Endothelial cell (in vitro differentiated cells): ENCODE results near the gene CCL23. TPM values are rescaled to one million over a fixed set of nuclear protein-coding genes. Genes with fewer than 3 reads are reported as not detected.
"Not testable (repeated sequence)": the region's sequence is repeated elsewhere in the genome, so short reads cannot be mapped to it uniquely, and the experiment has no call there.

Experiments
- DNase-seq: peaks from one replicate; pipeline ENCODE4 v3.0.0; 2021; ENCODE audit warnings: low spot score
- H3K27ac Mint-ChIP-seq: one replicate; pipeline ENCODE4 v1.8.0; 2021; ENCODE audit warnings: mixed read lengths, inconsistent platforms; ENCODE audit not compliant: unreplicated experiment
- H3K27me3 Mint-ChIP-seq: one replicate; pipeline ENCODE4 v1.8.0; 2021; ENCODE audit warnings: mild to moderate bottlenecking, moderate library complexity, mixed read lengths, inconsistent platforms; ENCODE audit not compliant: unreplicated experiment
- H3K36me3 Mint-ChIP-seq: one replicate; pipeline ENCODE4 v1.8.0; 2021; ENCODE audit warnings: mild to moderate bottlenecking, low read depth, mixed read lengths, inconsistent platforms; ENCODE audit not compliant: unreplicated experiment
- H3K4me1 Mint-ChIP-seq: one replicate; pipeline ENCODE4 v1.8.0; 2021; ENCODE audit warnings: mild to moderate bottlenecking, mixed read lengths, inconsistent platforms; ENCODE audit not compliant: unreplicated experiment
- H3K4me3 Mint-ChIP-seq: one replicate; pipeline ENCODE4 v1.8.0; 2021; ENCODE audit warnings: mild to moderate bottlenecking, mixed read lengths, inconsistent platforms; ENCODE audit not compliant: unreplicated experiment
- H3K9me3 Mint-ChIP-seq: one replicate; pipeline ENCODE4 v1.8.0; 2021; ENCODE audit warnings: mixed read lengths, inconsistent platforms; ENCODE audit not compliant: unreplicated experiment
- total RNA-seq: library from RNA; stranded (reverse); fragmentation: NEBNext Ultra II Directional; extraction: Animal tissue kit (Norgen Biotek cat#: 25700); gene quantifications from one replicate; pipeline ENCODE4 v1.2.1, GENCODE V29; 2021; ENCODE audit not compliant: unreplicated experiment
- TF ChIP-seq, protein P1 (sequence below): fragments of 200-600 bp; sonication (generic); IDR thresholded peaks from one replicate; pipeline ENCODE4 v1.5.0; 2021; ENCODE audit warnings: antibody characterized with exemption; ENCODE audit not compliant: unreplicated experiment

Gene CCL23
- total RNA-seq, 1 donor from 2014 or later, result not detected

DNA sequence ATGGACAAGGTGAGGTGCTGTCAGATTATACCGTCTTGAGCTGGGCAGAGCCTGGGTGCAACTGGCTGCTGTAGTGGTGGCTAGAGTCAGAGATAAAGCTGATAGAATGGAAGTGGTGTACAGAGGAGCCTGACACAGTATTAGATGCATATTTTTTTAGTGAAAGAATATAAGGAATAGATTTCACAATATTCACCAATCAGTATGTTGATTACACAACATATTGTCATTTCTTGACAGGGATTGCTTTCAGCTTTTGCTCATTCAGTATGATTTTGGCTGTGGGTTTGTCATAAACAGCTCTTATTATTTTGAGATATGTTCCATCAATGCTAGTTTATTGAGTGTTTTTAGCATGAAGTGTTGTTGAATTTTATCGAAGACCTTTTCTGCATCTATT lies 1.7 kb upstream of the CCL23 start:
- Mint-ChIP-seq H3K27ac (no peak overlapping the region), H3K9me3 (no peaks in the 10 kb centered on the region), H3K36me3 (no peaks in the 10 kb centered on the region), H3K4me1 (peaks cover 11% of the 10 kb centered on the region), H3K4me3 (no peak overlapping the region), H3K27me3 (no peaks in the 10 kb centered on the region)
- TF ChIP-seq, protein P1, sequence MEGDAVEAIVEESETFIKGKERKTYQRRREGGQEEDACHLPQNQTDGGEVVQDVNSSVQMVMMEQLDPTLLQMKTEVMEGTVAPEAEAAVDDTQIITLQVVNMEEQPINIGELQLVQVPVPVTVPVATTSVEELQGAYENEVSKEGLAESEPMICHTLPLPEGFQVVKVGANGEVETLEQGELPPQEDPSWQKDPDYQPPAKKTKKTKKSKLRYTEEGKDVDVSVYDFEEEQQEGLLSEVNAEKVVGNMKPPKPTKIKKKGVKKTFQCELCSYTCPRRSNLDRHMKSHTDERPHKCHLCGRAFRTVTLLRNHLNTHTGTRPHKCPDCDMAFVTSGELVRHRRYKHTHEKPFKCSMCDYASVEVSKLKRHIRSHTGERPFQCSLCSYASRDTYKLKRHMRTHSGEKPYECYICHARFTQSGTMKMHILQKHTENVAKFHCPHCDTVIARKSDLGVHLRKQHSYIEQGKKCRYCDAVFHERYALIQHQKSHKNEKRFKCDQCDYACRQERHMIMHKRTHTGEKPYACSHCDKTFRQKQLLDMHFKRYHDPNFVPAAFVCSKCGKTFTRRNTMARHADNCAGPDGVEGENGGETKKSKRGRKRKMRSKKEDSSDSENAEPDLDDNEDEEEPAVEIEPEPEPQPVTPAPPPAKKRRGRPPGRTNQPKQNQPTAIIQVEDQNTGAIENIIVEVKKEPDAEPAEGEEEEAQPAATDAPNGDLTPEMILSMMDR, result no peak
- no peak for DNase-seq

DNA sequence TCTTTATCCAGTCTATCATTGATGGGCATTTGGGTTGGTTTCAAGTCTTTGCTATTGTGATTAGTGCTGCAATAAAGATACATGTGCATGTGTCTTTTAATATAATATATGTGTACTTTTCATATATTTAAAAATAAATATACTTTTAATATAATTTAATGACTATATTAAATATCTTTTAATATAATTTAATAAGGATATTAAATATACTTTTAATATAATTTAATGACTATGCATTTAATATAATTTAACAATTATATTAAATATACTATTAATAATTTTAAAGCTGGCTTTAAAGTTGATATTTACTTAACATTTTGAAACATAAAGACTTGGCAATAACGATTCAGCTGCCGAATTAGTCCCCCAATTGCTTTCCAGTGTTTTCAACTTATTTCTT lies 1.2 kb downstream of the CCL23 start:
- TF ChIP-seq, protein P1, result no peak
- H3K9me3 Mint-ChIP-seq, result peaks cover 6% of the 10 kb centered on the region
- peaks cover 14% of the 10 kb centered on the region for H3K36me3 Mint-ChIP-seq
- H3K27ac Mint-ChIP-seq, result no peak overlapping the region
- no peak for DNase-seq
- no peak overlapping the region for H3K4me3 Mint-ChIP-seq
- H3K27me3 Mint-ChIP-seq, result no peaks in the 10 kb centered on the region
- H3K4me1 Mint-ChIP-seq, result peaks cover 14% of the 10 kb centered on the region

DNA sequence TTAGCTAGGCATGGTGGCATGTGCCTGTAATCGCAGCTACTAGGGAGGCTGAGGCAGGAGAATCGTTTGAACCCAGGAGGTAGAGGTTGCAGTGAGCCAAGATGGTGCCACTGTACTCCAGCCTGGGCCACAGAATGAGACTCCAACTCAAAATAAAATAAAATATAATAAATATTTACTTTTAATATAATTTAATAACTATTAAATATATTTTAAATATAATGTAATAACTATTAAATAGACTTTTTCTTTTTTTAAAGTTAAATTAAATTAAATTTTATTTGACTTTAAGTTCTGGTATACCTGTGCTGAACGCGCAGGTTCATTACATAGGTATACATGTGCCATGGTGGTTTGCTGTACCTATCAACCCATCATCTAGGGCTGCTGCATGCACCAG lies 1.9 kb downstream of the CCL23 start:
- H3K9me3 Mint-ChIP-seq, H3K27me3 Mint-ChIP-seq, DNase-seq, H3K4me3 Mint-ChIP-seq, H3K27ac Mint-ChIP-seq: not testable (repeated sequence)
- Mint-ChIP-seq H3K4me1 (peaks cover 14% of the 10 kb centered on the region), H3K36me3 (peaks cover 14% of the 10 kb centered on the region)

DNA sequence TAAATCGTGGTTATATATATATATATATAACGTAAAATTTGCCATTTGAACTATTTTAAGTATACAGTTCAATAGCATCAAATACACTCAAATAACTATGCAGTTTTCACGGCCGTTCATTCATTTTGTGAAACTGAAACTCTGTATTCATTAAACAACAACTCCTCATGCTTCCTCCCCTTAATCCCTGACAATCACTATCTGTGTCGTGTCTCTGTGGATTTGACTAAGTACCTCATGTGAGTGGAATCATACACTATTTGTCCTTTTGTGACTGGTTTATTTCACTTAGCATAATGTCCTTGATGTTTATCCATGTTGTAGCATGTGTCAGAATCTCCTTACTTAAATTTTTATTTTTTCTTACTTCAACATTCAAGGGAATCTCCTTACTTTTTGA lies 2.8 kb downstream of the CCL23 start:
- TF ChIP-seq, protein P1, result no peak
- peaks cover 14% of the 10 kb centered on the region for H3K36me3 Mint-ChIP-seq
- H3K27ac Mint-ChIP-seq, result no peak overlapping the region
- H3K27me3 Mint-ChIP-seq, result no peaks in the 10 kb centered on the region
- H3K9me3 Mint-ChIP-seq, result peaks cover 6% of the 10 kb centered on the region
- DNase-seq, result no peak
- no peak overlapping the region for H3K4me3 Mint-ChIP-seq
- peaks cover 14% of the 10 kb centered on the region for H3K4me1 Mint-ChIP-seq

DNA sequence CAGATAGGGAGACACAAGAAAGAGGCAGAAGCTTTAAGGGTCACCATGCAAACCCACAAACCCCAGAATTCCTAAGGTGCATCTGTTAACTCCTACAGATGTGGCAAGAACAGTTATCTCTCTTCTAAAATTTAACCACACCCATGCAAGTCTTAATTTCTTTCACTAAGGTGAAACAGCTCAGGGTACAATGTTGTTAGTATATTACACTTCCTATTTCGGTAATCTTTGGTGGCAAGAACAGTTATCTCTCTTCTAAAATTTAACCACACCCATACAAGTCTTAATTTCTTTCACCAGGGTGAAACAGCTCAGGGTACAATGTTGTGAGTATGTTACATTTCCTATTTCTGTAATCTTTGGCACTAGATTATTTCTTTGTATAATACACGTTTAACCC lies 6.6 kb downstream of the CCL23 start:
- Mint-ChIP-seq H3K9me3 (peaks cover 6% of the 10 kb centered on the region), H3K4me3 (no peak overlapping the region), H3K27me3 (no peaks in the 10 kb centered on the region), H3K27ac (no peak overlapping the region), H3K36me3 (peaks cover 14% of the 10 kb centered on the region), H3K4me1 (peaks cover 3% of the 10 kb centered on the region)
- no peak for DNase-seq
- TF ChIP-seq, protein P1, result no peak
